ENCODE data around the gene GFOD2. TPM values are rescaled to one million over a fixed set of nuclear protein-coding genes. Genes with fewer than 3 reads are reported as not detected.

The GFOD2 gene
- total and polyA plus RNA-seq, 2 donors (not counting 3 experiments of a cell fraction or from before 2014, with no cell fraction given), result 38.1 to 47.5 TPM

DNA sequence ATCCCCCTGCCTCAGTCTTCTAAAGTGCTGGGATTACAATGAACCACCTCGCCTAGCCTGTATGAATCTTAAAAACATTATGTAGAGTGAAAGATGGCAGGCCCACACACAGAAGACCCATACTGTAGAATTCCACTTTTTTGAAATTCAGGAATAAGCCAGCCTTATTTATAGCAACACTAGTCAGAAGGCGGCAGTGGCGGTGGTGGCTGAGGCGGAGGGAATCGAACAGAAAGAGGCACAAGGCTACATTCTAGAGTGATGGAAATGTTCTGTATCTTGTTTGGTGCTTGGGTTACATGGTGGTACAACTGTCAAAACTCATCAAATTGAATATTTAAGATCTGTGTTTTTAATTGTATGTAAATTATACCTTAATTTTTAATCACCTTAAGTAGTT is 11.3 kb downstream of the GFOD2 start:
- Histone ChIP-seq H4K20me1 (replicated peaks; ENCODE audit: control insufficient read depth, extremely low read depth, insufficient read depth, low read length) (peaks cover 7% of the 10 kb centered on the region), H3K9me1 (replicated peaks; ENCODE audit: control insufficient read depth, extremely low read depth, insufficient read depth, low read length) (no peaks in the 10 kb centered on the region), H3K27ac (ENCODE audit: insufficient read depth, low read depth, low read length) (no peak overlapping the region), H3K27me3 (ENCODE audit: control insufficient read depth in 2 of 2, insufficient read depth in 2 of 2, low read length in 2 of 2) (no peaks in the 10 kb centered on the region), H3K36me3 (ENCODE audit: control insufficient read depth in 2 of 2, extremely low read depth in 1 of 2, insufficient read depth in 2 of 2, low read length in 2 of 2) (no peaks in the 10 kb centered on the region), H3K4me3 (replicated peaks in 1 of 3; ENCODE audit: insufficient read depth in 1 of 3, low read depth in 1 of 3, low read length in 3 of 3) (no peak overlapping the region), H3K4me2 (ENCODE audit: insufficient read depth, low read length) (no peak overlapping the region), H2AFZ (ENCODE audit: low read depth, low read length) (no peak overlapping the region), H3K9me3 (replicated peaks; ENCODE audit: control insufficient read depth, insufficient read depth, low read length) (no peaks in the 10 kb centered on the region), H3K9ac (replicated peaks; ENCODE audit: extremely low read depth, insufficient read depth, low read length) (no peak overlapping the region), H3K4me1 (ENCODE audit: control insufficient read depth, extremely low read depth, insufficient read depth, low read length) (no peaks in the 10 kb centered on the region), H3K79me2 (ENCODE audit: control insufficient read depth, insufficient read depth, low read length) (peaks cover 77% of the 10 kb centered on the region)
- BruUV-seq (replicated peaks), result no TSS peak
- intact Hi-C loops (cut with micrococcal nuclease), result no loop called here
- ChIA-PET CTCF (no interaction called here), POLR2A (no interaction called here)
- dilution Hi-C loops (cut with MboI; ENCODE audit: extremely low pct_ligation_motif_present, low sequenced_read_pairs), result no loop called here
- no peak for DNase-seq (ENCODE audit: low read depth, low spot score)
- TF ChIP-seq MYC (IDR thresholded peaks at IDR 0.05; ENCODE audit: low read depth, low read length) (no peak), GATA2 (IDR thresholded peaks at IDR 0.05; ENCODE audit: insufficient read depth, insufficient read length, low read depth, low read length) (no peak), CTCF (IDR thresholded peaks at IDR 0.05; ENCODE audit: extremely low read depth in 1 of 2, insufficient read depth in 1 of 2, low read depth in 1 of 2, low read length in 2 of 2) (no peak), JUN (IDR thresholded peaks at IDR 0.05; ENCODE audit: borderline replicate concordance, insufficient read depth, insufficient read length, low read depth) (no peak), EZH2 (IDR thresholded peaks at IDR 0.05; ENCODE audit: borderline replicate concordance, low read depth, low read length, severe bottlenecking) (no peak), POLR2AphosphoS5 (IDR thresholded peaks at IDR 0.05; ENCODE audit: insufficient read depth, low read depth, low read length) (no peak), FOS (IDR thresholded peaks at IDR 0.05; ENCODE audit: borderline replicate concordance, insufficient read depth, low read length) (no peak), POLR2A (IDR thresholded peaks at IDR 0.05; ENCODE audit: low read depth, low read length) (no peak), MAX (IDR thresholded peaks at IDR 0.05; ENCODE audit: insufficient read depth, insufficient read length) (no peak)
- no peak for FAIRE-seq
